Activated CD8-positive, alpha-beta memory T cell treated with anti-CD3 and anti-CD28 coated beads for 48 hours (primary cell): Measurements from ENCODE around the gene ZNF714.
A peak's percentile ranks its signal among the peaks of the same experiment; 100 is the strongest.
"Not testable (repeated sequence)": the region's sequence is repeated elsewhere in the genome, so short reads cannot be mapped to it uniquely, and the experiment has no call there.

Source experiments
- DNase-seq, 3 experiments: peaks; one replicate each; pipeline ENCODE4 v3.0.0-alpha.2; 2020; ENCODE audit warnings: low read depth in 2 of 3, low spot score in 2 of 3

ZNF714 gene

GRCh38 chr19:21130097-21130775, 48.2 kb downstream of the ZNF714 start:
- no peak for DNase-seq

GRCh38 chr19:21133633-21134032, 51.6 kb downstream of the ZNF714 start:
- DNase-seq = no peak

GRCh38 chr19:21134934-21135366, 52.9 kb downstream of the ZNF714 start:
- no peak for DNase-seq

- no peak for DNase-seq
Measured at GRCh38 chr19:21135433-21135832, 53.4 kb downstream of the ZNF714 start.

- no peak for DNase-seq
Measured at GRCh38 chr19:21138130-21138529, 56.1 kb downstream of the ZNF714 start.

GRCh38 chr19:21141006-21141405, 59.0 kb downstream of the ZNF714 start:
- DNase-seq = not testable (repeated sequence)

GRCh38 chr19:21141787-21142464, 59.9 kb downstream of the ZNF714 start, which contains the start of gene ZNF431:
ZNF431 (plus strand) TSS chr19:21142040; CDS start chr19:21142184, 144 bp downstream.
- peak; percentile 57 to 68 (median 67) for DNase-seq

- DNase-seq = no peak
Measured at GRCh38 chr19:21143428-21143827, 61.4 kb downstream of the ZNF714 start.

GRCh38 chr19:21143854-21144253, 61.9 kb downstream of the ZNF714 start:
- DNase-seq = no peak

- no peak for DNase-seq
Measured at GRCh38 chr19:21147540-21147939, 65.5 kb downstream of the ZNF714 start.

GRCh38 chr19:21148681-21149080, 66.7 kb downstream of the ZNF714 start:
- no peak for DNase-seq

- no peak for DNase-seq
Measured at GRCh38 chr19:21149877-21150276, 67.9 kb downstream of the ZNF714 start.

- no peak for DNase-seq
Measured at GRCh38 chr19:21151460-21151859, 69.5 kb downstream of the ZNF714 start.

- DNase-seq = no peak
Measured at GRCh38 chr19:21158523-21159135, 76.6 kb downstream of the ZNF714 start.

GRCh38 chr19:21164541-21164940, 82.5 kb downstream of the ZNF714 start:
- no peak for DNase-seq

- DNase-seq = no peak
Measured at GRCh38 chr19:21166436-21166835, 84.4 kb downstream of the ZNF714 start.
